A549 treated with RU486 at 1 μM for 4 hours (cell line): ENCODE data around the gene GUK1. TPM values are rescaled to one million over a fixed set of nuclear protein-coding genes. Genes with fewer than 3 reads are reported as not detected.

Source experiments
- total RNA-seq: library from RNA; stranded (reverse); fragments of 200-300 nt; extraction: Qiagen RNA extraction; gene quantifications from 5 replicates; pipeline ENCODE4 v1.2.3, GENCODE V29; 2022; ENCODE audit warnings: low read depth

Gene GUK1, protein sequence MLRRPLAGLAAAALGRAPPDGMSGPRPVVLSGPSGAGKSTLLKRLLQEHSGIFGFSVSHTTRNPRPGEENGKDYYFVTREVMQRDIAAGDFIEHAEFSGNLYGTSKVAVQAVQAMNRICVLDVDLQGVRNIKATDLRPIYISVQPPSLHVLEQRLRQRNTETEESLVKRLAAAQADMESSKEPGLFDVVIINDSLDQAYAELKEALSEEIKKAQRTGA
- 113 to 156 TPM (median 145 TPM) in 5 replicates for total RNA-seq

DNA sequence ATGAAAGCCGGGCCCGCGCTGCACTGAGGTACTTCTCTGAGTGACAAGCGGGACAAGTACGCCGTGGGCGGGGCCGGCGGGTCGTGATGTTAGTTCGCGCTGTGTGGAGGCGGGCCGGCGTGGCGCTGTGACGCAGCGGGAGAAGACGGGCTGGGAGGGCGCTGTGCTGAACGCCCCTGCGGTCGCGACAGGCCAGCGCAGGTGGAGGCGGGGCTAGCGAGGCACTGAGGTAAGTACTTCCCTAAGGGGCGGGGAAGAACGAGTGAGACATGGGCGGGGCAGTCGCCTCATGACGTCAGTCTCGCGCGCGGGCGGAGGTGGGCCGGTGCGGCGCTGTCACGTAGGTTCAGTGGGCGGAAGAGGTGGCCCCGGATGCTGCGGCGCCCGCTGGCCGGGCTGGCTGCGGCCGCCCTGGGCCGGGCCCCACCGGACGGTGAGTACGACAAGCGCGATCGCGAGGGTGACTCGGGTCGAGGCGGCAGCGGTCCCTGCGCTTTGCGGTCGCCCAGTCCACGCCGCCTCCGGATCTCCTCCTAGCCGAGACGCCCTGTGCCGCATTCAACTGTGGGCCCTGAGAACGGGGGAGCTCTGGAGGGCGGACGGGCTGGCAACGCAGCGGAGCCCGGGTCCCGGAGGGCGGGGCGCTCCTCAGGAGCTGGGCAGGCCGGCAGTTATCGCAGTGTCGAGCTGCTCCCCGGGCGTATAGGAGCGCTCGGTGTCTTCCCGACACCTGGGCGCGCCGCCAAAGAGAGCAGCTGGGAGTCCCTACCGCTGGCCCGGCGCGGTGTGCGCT, at the start of gene GUK1:
TSS of gene GUK1 (plus strand) at position 349 of the 793 bp plus-strand sequence. CDS start at position 373, 24 bp downstream.

DNA sequence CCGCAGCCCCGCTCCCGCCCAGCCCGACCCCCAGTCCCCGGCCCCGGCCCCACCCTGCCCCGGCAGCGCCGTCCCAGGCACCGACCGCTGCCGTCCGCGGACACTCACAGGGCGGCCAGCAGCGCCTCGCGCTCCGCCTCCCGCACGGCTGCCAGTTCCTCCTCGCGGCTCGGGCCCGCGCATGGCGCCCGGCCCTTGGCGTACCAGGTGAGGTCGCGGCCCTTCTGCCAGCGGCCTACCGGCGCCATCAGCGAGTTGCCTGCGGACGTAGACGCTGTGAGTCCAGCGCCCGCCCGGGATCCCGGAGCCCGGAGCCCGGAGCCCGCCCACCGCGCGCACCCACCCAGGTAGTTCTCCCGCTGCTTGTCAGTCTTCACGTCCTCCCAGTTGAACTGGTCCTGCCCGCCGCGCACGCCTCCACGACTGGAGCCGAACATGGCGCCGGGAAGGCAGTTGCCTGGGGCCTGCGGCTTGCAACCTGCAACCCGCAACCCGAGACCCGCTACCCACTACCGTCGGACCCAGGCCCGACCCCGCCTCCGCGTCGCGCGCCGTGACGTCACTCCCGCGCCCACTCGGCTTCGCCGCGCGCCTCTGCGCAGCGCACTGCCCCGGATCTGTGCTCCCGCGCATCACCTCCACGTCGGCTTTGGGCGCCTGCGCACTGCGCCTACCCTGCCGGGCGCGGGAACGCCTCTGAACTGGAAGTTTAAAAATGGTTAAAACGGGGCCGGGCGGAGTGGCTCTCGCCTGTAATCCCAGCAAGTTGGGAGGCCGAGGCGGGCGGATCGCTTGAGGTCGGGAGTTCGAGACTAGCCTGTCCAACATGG, 37.1 kb upstream of the GUK1 start, which contains the start of gene C1orf35:
TSS of gene C1orf35 (minus strand) at position 535 of the 830 bp plus-strand sequence. CDS start at position 437, 98 bp downstream.

DNA sequence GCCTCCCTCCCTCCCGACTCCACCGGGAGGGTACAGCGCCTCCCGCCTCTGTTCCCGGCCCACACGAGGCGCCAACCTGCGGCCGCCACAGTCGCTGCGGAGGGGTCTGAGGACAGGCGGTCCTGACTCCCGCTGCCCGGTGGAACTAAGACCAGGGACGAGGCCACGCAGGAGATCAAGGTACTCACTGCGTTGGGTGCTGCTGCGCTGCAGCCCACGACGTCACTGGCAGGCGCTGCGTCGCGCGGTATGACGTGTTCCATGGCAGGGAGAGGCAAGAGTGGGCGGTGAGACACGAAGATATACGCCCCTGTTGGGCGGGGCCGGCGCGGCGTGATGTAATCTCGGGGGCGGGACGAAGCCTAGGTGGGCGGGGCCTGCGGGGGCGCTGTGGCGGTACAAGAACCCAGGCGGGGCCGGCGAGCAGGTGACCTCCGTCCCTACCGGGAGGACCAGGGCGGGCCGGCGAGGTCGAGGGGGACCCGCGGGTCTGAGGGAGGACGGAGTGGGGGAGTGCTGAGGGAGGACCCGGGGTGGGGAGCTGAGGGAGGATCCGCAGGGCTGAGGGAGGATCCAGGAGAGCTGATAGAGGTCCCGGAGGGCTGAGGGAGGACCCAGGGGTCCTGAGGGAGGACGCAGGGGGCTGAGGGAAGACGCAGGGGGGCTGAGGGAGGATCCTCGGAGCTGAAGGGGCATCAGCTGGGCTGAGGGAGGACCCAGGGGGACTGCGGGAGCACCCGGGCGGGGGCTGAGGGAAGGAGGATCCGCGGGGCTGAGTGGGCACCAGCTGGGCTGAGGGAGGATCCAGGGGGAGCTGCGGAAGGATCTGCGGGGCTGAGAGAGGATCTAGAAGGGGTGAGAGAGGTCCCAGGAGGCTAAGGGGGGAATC, 30.8 kb upstream of the GUK1 start, which contains the start of gene MRPL55:
TSS of gene MRPL55 (minus strand) at position 227 of the 889 bp plus-strand sequence. CDS start 1,039 bp downstream, outside the sequence.

DNA sequence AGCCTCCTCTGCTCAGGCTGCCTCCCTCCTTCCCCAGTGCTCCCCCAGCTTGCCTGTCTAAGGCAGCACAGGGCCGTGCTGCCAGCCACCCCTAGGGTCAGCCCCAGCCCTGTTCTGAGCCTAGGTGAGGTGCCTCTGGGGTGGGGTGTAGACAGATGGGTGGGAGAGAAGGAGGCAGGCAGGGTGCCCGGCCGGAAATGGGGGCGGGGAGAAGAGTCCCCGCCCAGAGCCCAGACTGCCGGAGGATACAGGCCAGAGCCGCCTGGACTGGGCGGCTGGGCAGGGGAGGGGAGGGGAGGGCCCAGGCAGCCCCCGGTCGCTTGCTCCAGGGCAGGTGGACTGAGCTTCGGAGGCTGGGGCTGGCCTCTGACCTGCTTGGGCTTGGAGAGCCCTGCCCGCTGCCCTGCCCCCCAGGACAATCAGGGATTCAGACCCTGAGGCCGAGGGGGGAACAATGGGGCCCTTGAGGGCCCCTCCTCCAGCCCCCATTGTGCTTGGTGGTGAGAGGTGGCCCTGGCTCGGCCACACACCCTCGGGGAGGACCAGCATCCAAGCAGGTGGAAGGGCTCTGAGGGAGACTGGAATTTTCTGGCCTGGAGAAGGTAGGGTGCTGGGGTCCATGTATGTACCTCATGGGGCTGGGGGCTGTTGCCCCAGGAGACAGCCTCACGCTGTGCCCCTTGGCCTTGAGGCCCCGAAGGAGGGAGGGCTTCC, 9.5 kb downstream of the GUK1 start, which contains the start of gene GJC2:
TSS of gene GJC2 (plus strand) at position 525 of the 714 bp plus-strand sequence. CDS start 7,829 bp downstream, outside the sequence.

DNA sequence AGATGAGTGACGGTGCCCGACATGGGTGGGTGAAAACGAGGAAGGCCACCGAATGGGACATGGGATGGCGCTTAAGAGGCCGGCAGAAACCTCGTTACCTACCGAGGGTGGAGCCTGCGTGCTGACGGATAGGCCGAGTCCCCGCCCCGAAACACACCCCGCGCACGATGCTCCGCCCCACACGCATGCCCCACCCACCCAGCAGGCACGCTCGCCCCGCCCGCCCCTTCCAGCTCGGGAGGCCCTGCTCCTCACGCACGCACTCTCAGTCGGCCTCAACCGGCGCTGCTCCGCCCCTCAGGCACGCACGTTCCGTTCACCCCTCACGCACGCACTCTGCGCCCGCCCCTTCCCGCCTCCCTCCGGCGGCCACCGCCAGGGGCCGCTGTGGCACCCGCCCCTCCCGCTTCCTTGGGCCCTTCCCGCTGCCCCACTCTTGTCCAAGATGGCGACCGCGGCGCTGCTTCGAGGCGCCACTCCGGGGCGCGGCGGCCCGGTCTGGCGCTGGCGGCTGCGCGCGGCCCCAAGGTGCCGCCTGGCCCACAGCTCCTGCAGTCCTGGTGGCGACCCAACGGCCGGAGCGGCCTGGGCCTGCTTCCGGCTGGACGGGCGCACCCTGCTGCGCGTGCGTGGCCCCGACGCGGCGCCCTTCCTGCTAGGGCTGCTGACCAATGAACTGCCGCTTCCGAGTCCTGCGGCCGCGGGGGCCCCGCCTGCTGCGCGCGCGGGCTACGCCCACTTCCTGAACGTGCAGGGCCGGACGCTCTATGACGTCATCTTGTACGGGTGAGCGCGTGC, 25.5 kb downstream of the GUK1 start, which contains the start of gene IBA57:
TSS of gene IBA57 (plus strand) at position 433 of the 798 bp plus-strand sequence. CDS start at position 446, 13 bp downstream.

Other genes starting within 250 kb of the GUK1 start
- gene WNT9A, start 192.3 kb upstream of the GUK1 start, total RNA-seq, result 5.6 to 9.6 TPM (median 8.2 TPM) in 5 replicates
- gene WNT3A, start 133.3 kb upstream of the GUK1 start, total RNA-seq, result 0.03 TPM in 1 of 5 replicates, not detected in the others
- 353 to 455 TPM (median 439 TPM) in 5 replicates for gene ARF1, start 57.6 kb upstream of the GUK1 start, total RNA-seq
- 30.6 to 42.2 TPM (median 39.5 TPM) in 5 replicates for gene C1orf35, start 37.0 kb upstream of the GUK1 start, total RNA-seq
- 76.6 to 89.1 TPM (median 83.1 TPM) in 5 replicates for gene MRPL55, start 31.0 kb upstream of the GUK1 start, total RNA-seq
- gene GJC2, start 9.7 kb downstream of the GUK1 start, total RNA-seq, result 0.21 to 0.48 TPM (median 0.39 TPM) in 5 replicates
- gene IBA57, start 25.5 kb downstream of the GUK1 start, total RNA-seq, result 2.9 to 7.5 TPM (median 5.2 TPM) in 5 replicates
- 3.0 to 6.6 TPM (median 4.4 TPM) in 5 replicates for gene OBSCN, start 67.8 kb downstream of the GUK1 start, total RNA-seq